Neural cell (in vitro differentiated cells): Measurements from ENCODE around the gene TRAF3.

Source experiments
- EP300 ChIP-seq: fragments of 450-650 bp; conservative IDR thresholded peaks from 2 replicates; pipeline ENCODE4 v1.6.1; 2014; ENCODE audit warnings: antibody characterized with exemption, mild to moderate bottlenecking, moderate library complexity; ENCODE audit not compliant: poor library complexity, severe bottlenecking
- EZH2 ChIP-seq: fragments of 200-600, 300-800 bp; shearing (Covaris generic), sonication (generic); IDR thresholded peaks from 2 replicates; pipeline ENCODE4 v1.6.1; 2014; ENCODE audit warnings: antibody characterized with exemption, low read length, borderline replicate concordance, mild to moderate bottlenecking; ENCODE audit not compliant: insufficient read depth, poor library complexity, severe bottlenecking
- POLR2AphosphoS5 ChIP-seq: IDR thresholded peaks from 2 replicates; pipeline ENCODE4 v1.6.1; 2012
- RAD21 ChIP-seq: fragments of 450-650 bp; conservative IDR thresholded peaks from 2 replicates; pipeline ENCODE4 v1.6.1; 2014; ENCODE audit warnings: antibody characterized with exemption, mild to moderate bottlenecking, moderate library complexity
- SMC3 ChIP-seq: fragments of 450-650 bp; conservative IDR thresholded peaks from 2 replicates; pipeline ENCODE4 v1.6.1; 2014; ENCODE audit warnings: antibody characterized with exemption, mild to moderate bottlenecking, moderate library complexity; ENCODE audit not compliant: poor library complexity
- TAF1 ChIP-seq: IDR thresholded peaks from 2 replicates; pipeline ENCODE4 v1.6.1; 2012; ENCODE audit warnings: low read depth
- TF ChIP-seq, protein P1 (sequence below): fragments of 450-650 bp; IDR thresholded peaks from 2 replicates; pipeline ENCODE4 v1.5.1; 2014; ENCODE audit warnings: antibody characterized with exemption, mild to moderate bottlenecking, moderate library complexity; ENCODE audit not compliant: poor library complexity, severe bottlenecking
- TF ChIP-seq, protein P2 (sequence below): IDR thresholded peaks from 2 replicates; pipeline ENCODE4 v1.6.1; 2012; ENCODE audit warnings: borderline replicate concordance

DNA sequence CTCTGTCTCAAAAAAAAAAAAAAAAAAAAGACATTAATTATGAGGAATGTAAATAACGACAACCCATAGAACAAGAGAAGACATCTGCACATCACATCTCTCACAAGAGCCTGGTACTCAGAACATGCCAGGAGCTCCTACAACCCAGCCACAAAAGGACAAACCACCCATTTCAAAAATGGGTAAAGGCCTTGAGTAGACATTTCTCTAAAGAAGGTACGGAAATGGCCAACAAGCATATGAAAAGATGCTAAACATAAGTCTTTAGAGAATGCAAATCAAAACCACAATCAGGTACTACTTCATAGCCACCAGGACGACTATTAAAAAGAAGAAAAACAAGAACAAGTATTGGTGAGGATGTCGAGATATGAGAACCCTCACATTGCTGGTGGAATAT, 158.5 kb downstream of the TRAF3 start:
- TF ChIP-seq, protein P1, sequence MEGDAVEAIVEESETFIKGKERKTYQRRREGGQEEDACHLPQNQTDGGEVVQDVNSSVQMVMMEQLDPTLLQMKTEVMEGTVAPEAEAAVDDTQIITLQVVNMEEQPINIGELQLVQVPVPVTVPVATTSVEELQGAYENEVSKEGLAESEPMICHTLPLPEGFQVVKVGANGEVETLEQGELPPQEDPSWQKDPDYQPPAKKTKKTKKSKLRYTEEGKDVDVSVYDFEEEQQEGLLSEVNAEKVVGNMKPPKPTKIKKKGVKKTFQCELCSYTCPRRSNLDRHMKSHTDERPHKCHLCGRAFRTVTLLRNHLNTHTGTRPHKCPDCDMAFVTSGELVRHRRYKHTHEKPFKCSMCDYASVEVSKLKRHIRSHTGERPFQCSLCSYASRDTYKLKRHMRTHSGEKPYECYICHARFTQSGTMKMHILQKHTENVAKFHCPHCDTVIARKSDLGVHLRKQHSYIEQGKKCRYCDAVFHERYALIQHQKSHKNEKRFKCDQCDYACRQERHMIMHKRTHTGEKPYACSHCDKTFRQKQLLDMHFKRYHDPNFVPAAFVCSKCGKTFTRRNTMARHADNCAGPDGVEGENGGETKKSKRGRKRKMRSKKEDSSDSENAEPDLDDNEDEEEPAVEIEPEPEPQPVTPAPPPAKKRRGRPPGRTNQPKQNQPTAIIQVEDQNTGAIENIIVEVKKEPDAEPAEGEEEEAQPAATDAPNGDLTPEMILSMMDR, result no peak
- TF ChIP-seq SMC3, result no peak
- TF ChIP-seq EZH2, result no peak
- TF ChIP-seq, protein P2, sequence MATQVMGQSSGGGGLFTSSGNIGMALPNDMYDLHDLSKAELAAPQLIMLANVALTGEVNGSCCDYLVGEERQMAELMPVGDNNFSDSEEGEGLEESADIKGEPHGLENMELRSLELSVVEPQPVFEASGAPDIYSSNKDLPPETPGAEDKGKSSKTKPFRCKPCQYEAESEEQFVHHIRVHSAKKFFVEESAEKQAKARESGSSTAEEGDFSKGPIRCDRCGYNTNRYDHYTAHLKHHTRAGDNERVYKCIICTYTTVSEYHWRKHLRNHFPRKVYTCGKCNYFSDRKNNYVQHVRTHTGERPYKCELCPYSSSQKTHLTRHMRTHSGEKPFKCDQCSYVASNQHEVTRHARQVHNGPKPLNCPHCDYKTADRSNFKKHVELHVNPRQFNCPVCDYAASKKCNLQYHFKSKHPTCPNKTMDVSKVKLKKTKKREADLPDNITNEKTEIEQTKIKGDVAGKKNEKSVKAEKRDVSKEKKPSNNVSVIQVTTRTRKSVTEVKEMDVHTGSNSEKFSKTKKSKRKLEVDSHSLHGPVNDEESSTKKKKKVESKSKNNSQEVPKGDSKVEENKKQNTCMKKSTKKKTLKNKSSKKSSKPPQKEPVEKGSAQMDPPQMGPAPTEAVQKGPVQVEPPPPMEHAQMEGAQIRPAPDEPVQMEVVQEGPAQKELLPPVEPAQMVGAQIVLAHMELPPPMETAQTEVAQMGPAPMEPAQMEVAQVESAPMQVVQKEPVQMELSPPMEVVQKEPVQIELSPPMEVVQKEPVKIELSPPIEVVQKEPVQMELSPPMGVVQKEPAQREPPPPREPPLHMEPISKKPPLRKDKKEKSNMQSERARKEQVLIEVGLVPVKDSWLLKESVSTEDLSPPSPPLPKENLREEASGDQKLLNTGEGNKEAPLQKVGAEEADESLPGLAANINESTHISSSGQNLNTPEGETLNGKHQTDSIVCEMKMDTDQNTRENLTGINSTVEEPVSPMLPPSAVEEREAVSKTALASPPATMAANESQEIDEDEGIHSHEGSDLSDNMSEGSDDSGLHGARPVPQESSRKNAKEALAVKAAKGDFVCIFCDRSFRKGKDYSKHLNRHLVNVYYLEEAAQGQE, result no peak
- no peak for TF ChIP-seq POLR2AphosphoS5
- no peak for TF ChIP-seq RAD21
- TF ChIP-seq EP300, result no peak
- TF ChIP-seq TAF1, result no peak
